Suprapubic skin (tissue), 4 donors: ENCODE data around the gene GSTM4. TPM values are rescaled to one million over a fixed set of nuclear protein-coding genes. Genes with fewer than 3 reads are reported as not detected.
"Not testable (repeated sequence)": the region's sequence is repeated elsewhere in the genome, so short reads cannot be mapped to it uniquely, and the experiment has no call there.

Source experiments
- DNase-seq, 2 donors: peaks; one replicate each; pipeline ENCODE4 v3.0.0-alpha.2; 2019; ENCODE audit warnings: low spot score in 2 of 2
- H3K27ac ChIP-seq: fragments of 200-600 bp; sonication (generic); one replicate; pipeline ENCODE4 v1.5.1; 2019
- H3K27me3 ChIP-seq: fragments of 200-600 bp; sonication (generic); one replicate; pipeline ENCODE4 v1.5.1; 2019
- H3K36me3 ChIP-seq: fragments of 200-600 bp; sonication (generic); one replicate; pipeline ENCODE4 v1.5.1; 2019
- H3K4me1 ChIP-seq: fragments of 200-600 bp; sonication (generic); one replicate; pipeline ENCODE4 v1.5.1; 2019
- H3K4me3 ChIP-seq: fragments of 200-600 bp; sonication (generic); one replicate; pipeline ENCODE4 v1.5.1; 2019; ENCODE audit warnings: mild to moderate bottlenecking
- H3K9me3 ChIP-seq: fragments of 200-600 bp; sonication (generic); one replicate; pipeline ENCODE4 v1.5.1; 2019
- CTCF ChIP-seq, 2 donors: fragments of 200-600 bp in 1 of 2; fragments of 450-650 bp in 1 of 2; sonication (generic) in 1 of 2; IDR thresholded peaks; one replicate each; pipeline ENCODE4 v1.5.1; 2016 to 2019; ENCODE audit warnings: antibody characterized with exemption in 2 of 2, mild to moderate bottlenecking in 1 of 2, moderate library complexity in 1 of 2
- EP300 ChIP-seq: sonication (generic); formaldehyde crosslinking; IDR thresholded peaks from one replicate; pipeline ENCODE4 v1.6.1; 2017; ENCODE audit warnings: antibody characterized with exemption
- POLR2A ChIP-seq, 2 donors: fragments of 450-650 bp; IDR thresholded peaks; one replicate each; pipeline ENCODE4 v1.6.1; 2017; ENCODE audit warnings: antibody characterized with exemption in 2 of 2, mild to moderate bottlenecking in 2 of 2, moderate library complexity in 2 of 2
- POLR2AphosphoS5 ChIP-seq, 3 donors: sonication (generic); formaldehyde crosslinking; IDR thresholded peaks; one replicate each; pipeline ENCODE4 v1.6.1; 2017; ENCODE audit warnings: antibody characterized with exemption in 3 of 3
- WGBS: methylation state at CpG from one replicate; pipeline ENCODE4 v1.1.5; 2018; 5-methylcytosine and 5-hydroxymethylcytosine counted together
- total RNA-seq, 4 donors: library from RNA; depleted of rRNA; stranded (reverse); fragments of >200 nt; gene quantifications; one replicate each; pipeline ENCODE4 v1.1.0, GENCODE V29; 2016

Gene GSTM4
- total RNA-seq, 4 donors from 2014 or later: 18.7 to 41.1 (median 32.3) TPM

DNA sequence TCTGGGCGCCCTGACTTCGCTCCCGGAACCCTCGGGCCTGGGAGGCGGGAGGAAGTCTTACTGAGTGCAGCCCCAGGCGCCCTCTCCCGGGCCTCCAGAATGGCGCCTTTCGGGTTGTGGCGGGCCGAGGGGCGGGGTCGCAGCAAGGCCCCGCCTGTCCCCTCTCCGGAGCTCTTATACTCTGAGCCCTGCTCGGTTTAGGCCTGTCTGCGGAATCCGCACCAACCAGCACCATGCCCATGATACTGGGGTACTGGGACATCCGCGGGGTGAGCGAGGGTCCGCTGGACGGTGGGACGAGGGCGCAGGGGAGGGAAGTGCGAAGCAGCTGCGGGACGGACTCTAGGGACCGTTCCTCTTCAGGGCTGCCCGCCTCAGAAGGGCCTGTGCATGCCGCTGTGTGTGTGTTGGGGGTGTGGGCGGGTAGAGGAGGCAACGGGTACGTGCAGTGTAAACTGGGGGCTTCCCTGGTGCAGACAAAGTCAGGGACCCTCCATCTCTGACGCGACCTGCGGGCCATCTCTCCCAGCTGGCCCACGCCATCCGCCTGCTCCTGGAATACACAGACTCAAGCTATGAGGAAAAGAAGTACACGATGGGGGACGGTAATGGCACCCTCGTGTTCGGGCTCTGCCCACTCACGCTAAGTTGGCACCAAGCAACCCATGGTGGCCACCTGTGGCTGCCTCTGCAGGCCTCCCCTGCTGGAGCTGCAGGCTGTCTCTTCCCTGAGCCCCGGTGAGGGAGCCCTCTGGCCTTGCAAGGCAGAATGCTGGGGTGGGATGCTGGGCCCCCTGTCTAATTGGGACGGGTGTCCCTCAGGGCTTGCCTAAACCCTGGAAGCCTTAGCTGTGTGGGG is 32.0 kb downstream of the GSTM4 start, which contains the start of gene GSTM1:
Gene GSTM1, plus strand, starts transcription at position 177 of the 859 bp plus-strand sequence. Its CDS starts 57 bp downstream, at position 234.
- no peaks in the 10 kb centered on the region for H3K9me3 ChIP-seq
- no CpG with 5 or more reads among the region's 46 CpGs for WGBS
- H3K27me3 ChIP-seq: no peaks in the 10 kb centered on the region
- H3K4me1 ChIP-seq: no peaks in the 10 kb centered on the region
- TF ChIP-seq EP300: no peak
- TF ChIP-seq CTCF (IDR thresholded peaks at IDR 0.05): no peak
- no peak for TF ChIP-seq POLR2AphosphoS5 (IDR thresholded peaks at IDR 0.05)
- no peak for TF ChIP-seq POLR2A (IDR thresholded peaks at IDR 0.05)
- DNase-seq: peak in 1 of 2 donors; percentile 73
- H3K36me3 ChIP-seq: no peaks in the 10 kb centered on the region
- H3K4me3 ChIP-seq: no peak within 1 kb of the TSS
- H3K27ac ChIP-seq: no peak within 1 kb of the TSS

- H3K4me3 ChIP-seq: no peak overlapping the region
- no peaks in the 10 kb centered on the region for H3K4me1 ChIP-seq
- no CpG with 5 or more reads among the region's 6 CpGs for WGBS
- no peaks in the 10 kb centered on the region for H3K36me3 ChIP-seq
- H3K9me3 ChIP-seq: no peaks in the 10 kb centered on the region
- H3K27me3 ChIP-seq: no peaks in the 10 kb centered on the region
- TF ChIP-seq POLR2AphosphoS5 (IDR thresholded peaks at IDR 0.05): no peak
- TF ChIP-seq POLR2A (IDR thresholded peaks at IDR 0.05): no peak
- TF ChIP-seq CTCF (IDR thresholded peaks at IDR 0.05): no peak
- TF ChIP-seq EP300: no peak
- DNase-seq: no peak
- no peak overlapping the region for H3K27ac ChIP-seq
Measured at GRCh38 chr1:109689844-109690405, 34.0 kb downstream of the GSTM4 start.

GRCh38 chr1:109691759-109692158 is 35.9 kb downstream of the GSTM4 start:
- Histone ChIP-seq H3K9me3 (no peaks in the 10 kb centered on the region), H3K4me3 (no peak overlapping the region), H3K36me3 (no peaks in the 10 kb centered on the region), H3K27ac (no peak overlapping the region), H3K4me1 (no peaks in the 10 kb centered on the region), H3K27me3 (no peaks in the 10 kb centered on the region)
- no CpG with 5 or more reads among the region's 6 CpGs for WGBS
- DNase-seq: no peak
- TF ChIP-seq EP300 (no peak), CTCF (IDR thresholded peaks at IDR 0.05) (no peak), POLR2A (IDR thresholded peaks at IDR 0.05) (no peak), POLR2AphosphoS5 (IDR thresholded peaks at IDR 0.05) (no peak)

GRCh38 chr1:109694400-109694799 is 38.5 kb downstream of the GSTM4 start:
- H3K4me1 ChIP-seq, H3K4me3 ChIP-seq, H3K27me3 ChIP-seq, H3K36me3 ChIP-seq, H3K9me3 ChIP-seq, H3K27ac ChIP-seq, DNase-seq: not testable (repeated sequence)
- WGBS: no CpG with 5 or more reads among the region's 5 CpGs

DNA sequence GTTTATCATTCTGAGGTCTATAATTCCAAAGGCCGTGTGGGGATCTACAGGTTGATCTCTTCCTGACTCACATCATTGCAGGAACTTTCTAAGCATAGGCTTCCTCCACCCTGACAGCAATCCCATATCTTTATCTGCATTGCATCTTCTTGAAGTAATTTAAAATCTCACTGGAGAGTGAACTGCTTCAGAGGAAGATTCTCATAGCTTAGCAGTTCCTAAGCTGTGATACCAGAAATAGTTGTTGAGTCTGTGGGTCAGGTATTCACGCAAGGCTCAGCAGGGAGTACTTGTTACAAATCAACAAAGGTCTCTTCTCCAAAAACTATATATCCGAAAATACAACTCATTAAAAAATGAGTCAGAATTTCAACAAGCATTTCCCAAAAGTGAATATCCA is 39.2 kb downstream of the GSTM4 start:
- WGBS: no CpG with 5 or more reads among the region's 3 CpGs
- not testable (repeated sequence) for H3K36me3 ChIP-seq, H3K27me3 ChIP-seq, H3K9me3 ChIP-seq, H3K27ac ChIP-seq, H3K4me1 ChIP-seq, DNase-seq, H3K4me3 ChIP-seq

GRCh38 chr1:109697066-109697465 is 41.2 kb downstream of the GSTM4 start:
- no peak overlapping the region for H3K4me3 ChIP-seq
- no peak for DNase-seq
- no peak overlapping the region for H3K27ac ChIP-seq
- WGBS: no CpG with 5 or more reads among the region's 4 CpGs
- no peaks in the 10 kb centered on the region for H3K4me1 ChIP-seq
- H3K36me3 ChIP-seq: no peaks in the 10 kb centered on the region
- H3K9me3 ChIP-seq: no peaks in the 10 kb centered on the region
- H3K27me3 ChIP-seq: no peaks in the 10 kb centered on the region
- TF ChIP-seq EP300: no peak
- TF ChIP-seq POLR2AphosphoS5 (IDR thresholded peaks at IDR 0.05): no peak
- no peak for TF ChIP-seq POLR2A (IDR thresholded peaks at IDR 0.05)
- TF ChIP-seq CTCF (IDR thresholded peaks at IDR 0.05): no peak

- not testable (repeated sequence) for H3K4me3 ChIP-seq, H3K27ac ChIP-seq, H3K36me3 ChIP-seq, DNase-seq, H3K9me3 ChIP-seq, H3K27me3 ChIP-seq, H3K4me1 ChIP-seq
- WGBS: no CpG with 5 or more reads among the region's 4 CpGs
Measured at GRCh38 chr1:109697861-109698260, 42.0 kb downstream of the GSTM4 start.

DNA sequence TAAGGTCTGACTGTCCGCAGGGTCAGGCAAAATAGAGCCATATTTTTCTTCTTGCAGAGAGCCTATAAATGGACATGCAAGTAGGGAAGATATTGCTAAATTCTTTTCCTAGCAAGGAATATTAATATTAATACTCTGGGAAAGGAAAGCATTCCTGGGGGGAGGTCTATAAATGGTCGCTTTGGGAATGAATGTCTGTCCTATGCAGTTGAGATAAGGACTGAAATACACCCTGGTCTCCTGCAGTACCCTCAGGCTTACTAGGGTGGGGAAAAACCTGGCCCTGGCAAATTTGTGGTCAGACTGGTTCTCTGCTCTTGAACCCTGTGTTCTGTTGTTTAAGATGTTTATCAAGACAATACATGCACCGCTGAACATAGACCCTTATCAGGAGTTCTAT is 47.0 kb downstream of the GSTM4 start:
- H3K4me3 ChIP-seq, H3K9me3 ChIP-seq, H3K27ac ChIP-seq, DNase-seq, H3K4me1 ChIP-seq, H3K36me3 ChIP-seq, H3K27me3 ChIP-seq: not testable (repeated sequence)
- WGBS: 87% methylated on average over 3 of the region's 3 CpGs
